ENCODE measurements around the gene CZIB.
"Not testable (repeated sequence)": the region's sequence is repeated elsewhere in the genome, so short reads cannot be mapped to it uniquely, and the experiment has no call there.

Gene CZIB

DNA sequence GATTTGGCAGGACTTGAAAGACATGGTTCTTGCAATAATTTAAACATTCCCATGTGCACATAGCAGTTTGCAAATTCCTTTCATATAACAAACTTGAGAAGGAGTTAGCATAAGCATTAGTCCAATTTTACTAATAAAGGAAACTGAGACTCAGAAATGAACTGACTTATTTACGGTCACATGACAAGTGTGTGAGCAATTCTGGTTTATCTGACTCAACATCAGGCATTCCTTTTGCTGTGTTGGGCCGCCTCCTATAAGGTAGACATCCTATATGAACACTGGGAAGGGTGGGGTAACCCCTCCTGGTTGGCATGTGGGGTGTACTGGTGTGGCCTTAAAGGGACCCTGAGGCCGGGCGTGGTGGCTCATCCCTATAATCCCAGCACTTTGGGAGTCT is 32.3 kb downstream of the CZIB start:
- no peak for DNase-seq (ENCODE audit: low read depth)

DNA sequence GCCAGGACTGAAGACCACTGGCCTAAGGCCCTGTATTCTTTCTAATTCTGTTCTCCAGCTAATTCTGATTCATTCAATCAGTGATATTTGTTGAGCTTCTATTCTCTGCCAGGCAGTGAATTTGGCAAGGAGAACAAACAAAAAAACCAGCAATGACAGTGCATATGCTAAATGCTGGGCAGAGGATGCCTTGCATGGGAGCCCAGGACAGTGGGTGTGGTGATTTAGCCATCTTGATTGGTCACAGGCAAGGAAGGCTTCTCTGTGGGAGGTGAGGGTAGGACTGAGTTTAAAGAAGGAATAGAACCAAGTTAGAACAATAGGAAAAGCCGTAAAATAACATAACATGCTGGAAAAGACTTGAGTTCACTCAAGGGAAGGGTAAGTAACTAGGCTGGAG is 33.0 kb downstream of the CZIB start:
- no peak for DNase-seq (ENCODE audit: low read depth)

DNA sequence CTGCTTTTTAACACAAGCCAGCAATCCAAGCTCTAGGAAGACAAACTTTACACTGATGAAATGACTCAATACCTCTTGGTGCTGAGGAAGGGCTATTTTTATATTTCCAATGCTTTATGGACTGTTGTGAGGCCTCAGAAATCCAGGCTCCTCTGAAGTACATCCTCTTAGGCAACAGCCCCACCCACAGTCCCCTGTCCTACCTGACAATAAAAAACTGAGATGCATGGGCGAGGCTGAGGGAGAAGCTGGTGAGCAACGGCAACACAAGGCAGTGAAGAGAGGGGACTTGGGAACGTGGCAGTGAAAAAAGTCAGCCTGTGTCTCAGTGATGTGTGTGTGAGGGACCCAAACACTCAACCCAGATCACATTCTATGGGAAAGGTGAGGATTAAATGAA is 33.9 kb downstream of the CZIB start:
- DNase-seq (ENCODE audit: low read depth) = no peak

DNA sequence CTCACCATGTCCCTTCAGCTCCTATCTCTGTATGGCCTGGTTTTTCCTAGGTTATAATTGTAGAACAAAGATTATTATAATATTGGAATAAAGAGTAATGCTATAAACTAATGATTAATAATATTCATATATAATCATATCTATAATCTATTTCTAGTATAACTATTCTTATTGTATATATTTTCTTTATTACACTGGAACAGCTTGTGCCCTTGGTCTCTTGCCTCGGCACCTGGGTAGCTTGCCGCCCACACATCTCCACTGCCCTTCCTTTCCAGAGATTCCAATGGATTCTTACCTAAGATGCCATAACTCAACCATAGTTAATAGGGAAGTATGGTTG is 34.5 kb downstream of the CZIB start:
- not testable (repeated sequence) for DNase-seq (ENCODE audit: low read depth)

DNA sequence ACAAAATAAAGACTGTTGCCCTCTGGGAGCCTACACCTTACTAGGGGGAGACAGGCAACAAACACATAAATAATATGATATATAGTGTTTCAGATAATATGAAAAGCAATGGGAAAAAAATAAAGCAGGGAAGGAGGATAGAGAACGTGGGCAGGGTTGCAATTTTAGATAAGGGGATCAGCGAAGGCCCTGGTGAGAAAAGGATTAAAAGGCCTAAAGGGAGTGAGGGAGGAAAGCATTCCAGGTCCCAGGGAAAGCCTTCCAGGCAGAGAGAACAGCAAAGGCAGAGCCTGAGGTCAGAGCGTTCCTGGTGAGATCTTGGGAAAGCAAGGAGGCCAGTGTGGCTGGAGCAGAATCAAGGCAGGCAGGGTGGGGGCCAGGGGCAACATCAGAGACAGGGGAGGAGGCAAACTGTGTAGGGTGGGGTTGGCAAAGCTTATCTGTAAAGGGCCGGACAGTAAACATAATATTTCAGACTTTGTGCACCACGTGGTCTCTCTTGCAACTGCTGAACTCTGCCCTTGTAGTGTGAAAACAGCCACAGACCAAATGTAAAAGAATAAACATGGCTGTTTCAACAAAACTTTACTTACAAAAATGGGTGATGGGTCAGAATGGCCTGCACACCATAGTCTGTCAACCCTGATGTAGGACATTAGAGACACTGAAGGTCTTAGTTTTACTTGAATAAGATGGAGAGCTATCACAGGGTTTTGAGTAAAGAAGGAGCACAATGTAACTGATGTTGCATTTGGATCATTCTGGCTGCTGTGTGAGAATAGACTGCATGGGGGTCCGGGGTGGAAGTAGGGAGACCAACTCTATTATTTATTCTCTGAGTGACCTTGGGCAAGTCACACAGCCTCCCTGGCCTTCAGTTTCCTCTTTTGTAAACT is 37.1 kb downstream of the CZIB start:
- DNase-seq (ENCODE audit: low read depth) = no peak

DNA sequence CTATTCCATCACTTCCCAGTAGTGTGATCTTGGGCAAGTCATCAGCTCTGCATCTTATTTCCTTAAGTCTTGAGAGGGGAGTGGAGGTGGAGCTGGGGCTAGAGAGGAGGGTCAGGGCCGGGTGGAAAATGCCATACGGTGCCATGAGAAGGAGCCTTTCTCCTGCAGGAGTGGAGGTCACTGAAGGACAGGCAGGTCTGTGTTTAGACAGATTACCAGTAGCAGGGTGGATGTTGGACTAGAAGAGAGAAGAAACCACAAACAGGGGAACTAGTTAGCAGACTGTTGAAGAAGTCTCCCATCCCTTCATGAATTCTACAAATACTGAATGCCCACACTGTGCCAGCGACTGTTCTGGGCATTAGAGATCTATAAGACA is 37.7 kb downstream of the CZIB start:
- DNase-seq (ENCODE audit: low read depth) = no peak

DNA sequence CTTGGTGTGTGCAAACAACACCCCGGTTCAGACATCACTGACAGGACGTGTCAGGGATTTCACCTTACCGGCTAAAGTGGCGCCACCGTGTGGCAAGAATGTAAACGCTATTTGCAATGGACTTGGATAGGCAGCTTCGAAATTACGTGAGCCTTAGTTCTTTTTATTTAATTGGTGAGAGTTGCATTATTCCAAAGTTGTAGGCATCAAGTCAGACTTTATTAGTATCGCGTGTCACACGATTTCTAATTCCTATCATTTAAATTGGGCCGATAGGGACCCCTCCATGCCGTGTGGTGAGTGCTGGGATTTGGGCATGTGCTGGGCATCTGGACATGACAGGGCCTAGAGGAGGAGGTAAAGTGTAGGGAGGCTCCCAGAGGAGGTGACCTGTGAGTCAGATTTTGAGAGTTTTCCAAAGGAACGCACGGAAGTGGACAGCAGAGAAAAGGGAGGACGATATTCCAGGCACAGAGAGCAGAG is 38.3 kb downstream of the CZIB start:
- DNase-seq (ENCODE audit: low read depth) = peak; percentile 72

DNA sequence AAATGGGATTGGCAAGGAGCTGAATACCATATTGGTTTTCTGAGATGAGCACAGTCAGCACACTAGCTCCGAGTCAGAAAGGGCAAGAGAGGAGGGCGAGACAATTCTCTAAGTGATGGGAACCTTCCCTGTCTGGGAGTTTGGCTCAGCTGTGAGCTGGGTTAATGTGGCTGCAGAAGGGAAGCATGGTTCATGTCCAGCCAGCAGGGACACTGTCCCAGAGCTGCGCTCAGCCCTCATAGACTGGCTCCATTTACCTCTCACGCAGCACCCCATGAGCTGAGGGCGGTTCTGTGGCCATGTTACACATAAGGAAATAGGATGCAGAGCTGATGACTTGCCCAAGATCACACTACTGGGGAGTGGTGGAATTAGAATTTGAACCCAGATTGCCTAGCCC is 39.5 kb downstream of the CZIB start:
- no peak for DNase-seq (ENCODE audit: low read depth)

DNA sequence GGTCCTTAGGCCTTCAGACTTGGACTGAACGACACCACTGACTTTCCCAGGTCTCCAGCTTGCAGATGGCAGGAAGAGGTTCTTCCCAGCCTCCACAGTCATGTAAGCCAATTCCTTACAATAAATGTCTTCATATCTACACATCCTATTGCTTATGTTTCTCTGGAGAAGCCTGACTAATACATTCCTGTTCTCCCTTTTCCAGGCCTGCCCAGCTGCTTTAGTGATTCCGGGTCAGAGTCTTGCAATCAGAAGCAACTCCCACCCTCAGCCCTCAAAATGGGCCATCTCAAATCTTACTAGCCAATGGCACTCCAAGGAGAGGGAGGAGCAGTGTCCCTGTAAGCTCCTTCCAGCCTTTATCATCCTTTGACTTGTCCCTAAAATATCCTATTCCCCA is 40.2 kb downstream of the CZIB start:
- DNase-seq (ENCODE audit: low read depth) = no peak

DNA sequence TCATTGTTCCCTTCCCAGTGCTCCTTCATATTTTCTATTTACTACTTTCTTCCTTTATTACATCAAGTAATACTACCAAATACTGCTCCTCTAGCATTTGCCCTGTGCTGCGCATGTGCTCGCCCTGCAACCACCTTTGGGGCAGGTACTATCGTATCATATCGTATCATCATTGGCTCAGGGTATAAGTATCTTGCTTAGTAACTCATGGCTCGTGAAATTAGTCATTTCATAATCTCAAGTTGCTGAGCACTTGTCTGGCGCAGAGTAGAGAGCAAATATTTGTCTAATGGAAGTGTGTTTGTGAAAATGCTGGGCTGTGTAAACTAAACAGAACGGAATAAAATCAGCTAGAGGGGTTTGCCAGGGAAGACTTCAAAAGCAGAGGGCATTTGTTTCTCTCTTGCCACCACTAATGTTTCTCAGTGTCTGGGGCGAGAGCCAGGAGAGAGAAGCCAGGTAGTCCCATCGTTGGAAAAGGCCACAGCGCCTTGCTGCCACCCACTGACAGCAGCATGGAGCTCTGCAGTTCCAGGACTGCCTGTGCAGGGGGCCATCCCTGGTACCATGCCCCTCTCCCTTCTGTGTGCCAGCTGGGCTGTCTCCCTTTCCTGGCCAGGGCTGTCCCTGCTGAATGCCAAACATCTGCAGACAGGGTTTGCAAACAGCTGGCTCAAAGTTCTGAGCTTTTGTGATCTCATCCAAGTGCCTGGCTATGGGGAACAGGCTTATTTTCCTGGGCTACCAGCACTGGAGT is 43.8 kb downstream of the CZIB start:
- no peak for DNase-seq (ENCODE audit: low read depth)

DNA sequence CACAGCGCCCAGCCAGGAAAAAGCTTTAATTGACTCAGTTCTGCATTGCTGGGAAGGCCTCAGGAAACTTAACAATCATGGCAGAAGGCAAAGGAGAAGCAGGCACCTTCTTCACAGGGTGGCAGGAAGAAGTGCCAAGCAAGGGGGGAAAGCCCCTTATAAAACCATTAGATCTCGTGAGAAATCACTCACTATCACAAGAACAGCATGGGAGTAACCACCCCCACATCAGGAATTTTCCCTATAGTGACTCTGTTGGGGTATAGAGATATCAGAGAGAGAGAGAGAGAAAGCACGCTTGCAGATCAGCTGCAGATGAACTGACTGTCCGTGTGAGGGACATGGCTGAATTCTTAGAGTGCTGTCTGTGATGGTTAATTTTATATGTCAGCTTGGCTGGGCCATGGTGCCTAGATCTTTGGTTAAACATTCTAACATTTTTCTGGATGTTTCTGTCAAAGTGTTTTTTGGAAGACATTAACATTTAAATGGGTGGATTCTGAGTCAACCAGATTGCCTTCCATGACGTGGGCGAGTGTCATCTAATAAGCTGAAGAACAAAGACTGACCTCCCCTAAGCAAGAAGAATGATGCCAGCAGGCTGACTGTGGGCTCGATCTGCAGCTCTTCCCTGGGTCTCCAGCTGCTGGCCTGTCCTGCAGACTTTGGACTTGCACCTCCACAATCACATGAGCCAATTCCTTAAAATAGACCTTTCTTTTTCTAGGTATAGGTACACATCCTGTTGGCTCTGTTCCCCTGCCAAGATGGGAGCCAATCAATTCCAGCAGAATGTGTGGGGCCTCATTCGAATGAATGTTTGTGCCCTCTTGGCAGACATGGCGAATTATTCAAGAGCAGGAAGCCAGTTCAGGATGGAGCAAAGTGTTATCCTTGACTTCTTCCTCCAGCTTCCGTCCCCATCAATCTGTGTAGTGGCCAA is 45.2 kb downstream of the CZIB start:
- DNase-seq (ENCODE audit: low read depth) = no peak

DNA sequence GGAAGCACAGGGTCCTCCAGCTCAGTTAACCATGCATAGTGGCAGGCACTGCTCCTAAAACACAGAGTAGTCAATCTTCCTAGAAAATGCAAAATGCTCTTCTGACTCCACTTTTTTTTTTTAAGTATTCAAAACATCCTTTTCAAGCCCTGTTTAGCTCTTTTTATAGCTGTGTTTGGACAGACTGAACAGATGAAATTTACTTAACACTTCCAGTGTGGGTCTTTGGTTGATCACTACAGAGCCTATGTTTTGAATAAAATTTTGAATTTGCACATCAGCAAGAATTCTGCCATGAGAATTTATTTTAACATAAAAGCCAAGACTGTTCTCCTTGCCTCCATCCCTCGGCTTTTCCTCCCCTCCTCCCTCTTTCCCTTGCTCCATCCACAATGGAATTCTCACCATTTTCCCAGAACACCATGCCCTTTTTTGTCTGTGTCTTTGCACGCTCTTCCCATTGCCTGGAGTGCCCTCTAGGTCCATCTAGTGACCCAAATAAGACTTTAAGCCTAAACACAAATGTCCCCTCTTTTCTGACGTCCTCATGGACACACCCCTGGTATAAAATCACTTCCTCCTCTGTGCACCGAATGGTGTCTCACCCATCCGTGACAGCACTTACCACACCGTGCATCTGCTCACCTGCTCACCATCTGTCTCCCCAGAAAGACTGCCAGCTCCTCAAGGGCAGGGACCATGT is 47.9 kb downstream of the CZIB start:
- DNase-seq (ENCODE audit: low read depth) = no peak

DNA sequence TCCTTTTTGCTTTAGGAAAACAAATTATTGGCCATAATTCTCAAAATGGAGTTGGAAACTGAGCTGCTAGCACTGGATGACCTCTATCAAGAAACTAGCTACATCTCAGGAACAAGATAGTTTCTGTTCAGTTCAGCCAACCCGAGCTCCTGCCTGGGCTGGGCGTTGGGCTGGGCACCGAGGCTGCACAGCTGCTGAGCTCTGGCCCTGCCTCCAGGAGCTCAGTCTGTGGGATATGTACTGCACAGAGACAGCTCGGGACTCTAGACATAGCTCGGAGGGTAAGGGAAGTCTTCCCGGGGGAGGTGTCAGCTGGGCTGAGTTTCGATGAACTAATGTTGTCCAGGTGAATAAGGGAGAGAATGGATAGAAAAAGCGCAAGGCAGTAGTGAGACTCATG is 53.5 kb downstream of the CZIB start:
- no peak for DNase-seq (ENCODE audit: low read depth)

DNA sequence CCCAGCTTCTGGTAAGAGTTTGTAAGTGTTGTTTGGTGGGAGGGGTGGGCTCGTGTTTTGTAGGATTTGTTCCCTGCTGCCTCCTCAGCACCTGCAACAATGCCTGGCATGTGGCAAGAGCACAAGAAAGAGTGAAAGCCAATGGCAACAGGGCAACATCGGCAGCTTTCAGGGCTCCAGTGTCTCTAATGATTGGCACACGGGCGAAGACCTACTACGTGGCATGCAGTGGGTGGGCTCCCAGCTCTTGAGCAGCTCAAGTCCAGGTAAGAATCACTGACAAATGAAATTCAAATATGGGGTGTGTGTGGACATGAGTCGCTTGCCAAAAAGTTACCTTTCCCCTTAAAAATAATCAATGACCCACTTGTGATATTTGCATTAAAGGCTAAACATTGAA is 54.1 kb downstream of the CZIB start:
- DNase-seq (ENCODE audit: low read depth) = no peak

DNA sequence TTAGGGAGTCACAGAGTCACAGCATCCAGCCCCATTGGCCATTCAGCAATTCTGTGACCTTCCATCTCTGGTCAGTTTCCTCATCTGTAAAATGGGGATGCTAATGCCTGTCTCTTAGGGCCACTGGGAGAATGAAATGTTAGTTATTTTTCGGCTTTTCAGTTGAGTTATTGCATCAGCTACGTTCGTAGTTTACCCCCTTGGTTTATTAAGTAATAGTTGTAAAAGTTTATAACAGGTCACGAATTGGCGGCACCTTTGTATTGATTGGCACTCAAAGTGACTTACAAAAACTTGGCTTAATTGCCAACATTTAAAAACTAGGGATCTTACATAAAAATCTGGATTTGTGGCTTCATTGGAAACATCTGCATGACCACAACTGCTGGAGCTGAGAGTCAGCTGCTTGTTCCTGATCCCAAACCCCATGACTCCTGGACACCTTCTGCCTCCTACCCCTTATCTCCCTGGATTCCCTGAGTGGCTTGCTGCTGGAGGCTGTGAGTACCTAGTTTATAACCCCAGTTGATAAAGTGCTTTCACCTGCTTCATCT is 54.9 kb downstream of the CZIB start:
- DNase-seq (ENCODE audit: low read depth) = no peak
